AG09309 (cell line): ENCODE data around the gene HNRNPUL1.

Source experiments
- DNase-seq: peaks from one replicate; pipeline ENCODE4 v3.0.0-alpha.2; 2010; ENCODE audit warnings: low read depth
- H3K4me3 ChIP-seq: 2 replicates; pipeline ENCODE4 v1.5.1; 2011; ENCODE audit warnings: mild to moderate bottlenecking, low read depth, low read length, moderate library complexity; ENCODE audit not compliant: control insufficient read depth
- TF ChIP-seq, protein P1 (sequence below): IDR thresholded peaks from 2 replicates; pipeline ENCODE4 v1.5.1; 2011; ENCODE audit warnings: mild to moderate bottlenecking, low read depth, low read length, inconsistent platforms; ENCODE audit not compliant: insufficient read depth, control insufficient read depth; ENCODE audit errors: missing control alignments

Gene HNRNPUL1

GRCh38 chr19:41263042-41263849 lies 926 bp upstream of the HNRNPUL1 start:
- DNase-seq: peak; percentile 65
- TF ChIP-seq, protein P1, sequence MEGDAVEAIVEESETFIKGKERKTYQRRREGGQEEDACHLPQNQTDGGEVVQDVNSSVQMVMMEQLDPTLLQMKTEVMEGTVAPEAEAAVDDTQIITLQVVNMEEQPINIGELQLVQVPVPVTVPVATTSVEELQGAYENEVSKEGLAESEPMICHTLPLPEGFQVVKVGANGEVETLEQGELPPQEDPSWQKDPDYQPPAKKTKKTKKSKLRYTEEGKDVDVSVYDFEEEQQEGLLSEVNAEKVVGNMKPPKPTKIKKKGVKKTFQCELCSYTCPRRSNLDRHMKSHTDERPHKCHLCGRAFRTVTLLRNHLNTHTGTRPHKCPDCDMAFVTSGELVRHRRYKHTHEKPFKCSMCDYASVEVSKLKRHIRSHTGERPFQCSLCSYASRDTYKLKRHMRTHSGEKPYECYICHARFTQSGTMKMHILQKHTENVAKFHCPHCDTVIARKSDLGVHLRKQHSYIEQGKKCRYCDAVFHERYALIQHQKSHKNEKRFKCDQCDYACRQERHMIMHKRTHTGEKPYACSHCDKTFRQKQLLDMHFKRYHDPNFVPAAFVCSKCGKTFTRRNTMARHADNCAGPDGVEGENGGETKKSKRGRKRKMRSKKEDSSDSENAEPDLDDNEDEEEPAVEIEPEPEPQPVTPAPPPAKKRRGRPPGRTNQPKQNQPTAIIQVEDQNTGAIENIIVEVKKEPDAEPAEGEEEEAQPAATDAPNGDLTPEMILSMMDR: no peak
- H3K4me3 ChIP-seq: peak overlapping the region; percentile 53

DNA sequence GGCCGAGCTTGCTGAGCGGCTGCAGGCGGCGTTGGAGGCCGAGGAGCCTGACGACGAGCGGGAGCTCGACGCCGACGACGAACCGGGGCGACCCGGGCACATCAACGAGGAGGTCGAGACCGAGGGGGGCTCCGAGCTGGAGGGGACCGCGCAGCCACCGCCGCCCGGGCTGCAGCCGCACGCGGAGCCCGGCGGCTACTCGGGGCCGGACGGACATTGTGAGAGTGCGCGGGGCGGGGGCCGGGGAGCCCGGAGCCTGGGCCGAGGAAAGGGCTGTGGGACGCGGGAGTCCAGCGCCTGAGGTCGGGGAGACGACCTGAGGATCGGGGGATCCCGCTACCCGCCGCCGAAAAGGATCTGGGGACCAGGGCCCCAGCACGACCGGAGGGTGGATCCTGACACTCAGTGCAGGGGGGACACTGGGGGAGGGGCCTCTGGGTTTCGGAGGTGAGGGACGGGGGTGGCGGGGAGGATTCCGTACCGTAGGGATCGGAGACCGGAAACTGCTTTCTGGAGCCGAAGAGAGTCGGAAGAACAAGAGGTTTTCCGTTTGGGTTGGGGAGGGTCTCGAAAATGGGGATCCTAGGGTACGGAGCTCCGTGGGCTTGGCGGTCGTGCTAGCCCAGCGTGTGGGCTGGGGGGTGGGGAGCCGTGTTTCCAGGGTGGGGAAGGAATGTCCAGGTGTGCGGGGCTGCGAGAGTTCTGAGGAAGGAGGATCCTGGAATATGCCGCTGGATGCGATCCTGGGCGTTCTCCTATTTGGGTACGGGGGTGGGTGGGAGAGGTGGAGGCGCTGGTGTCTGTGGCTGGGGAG lies 616 bp downstream of the HNRNPUL1 start:
- TF ChIP-seq, protein P1: no peak
- H3K4me3 ChIP-seq: peak overlapping the region; percentile 94
- DNase-seq: no peak

DNA sequence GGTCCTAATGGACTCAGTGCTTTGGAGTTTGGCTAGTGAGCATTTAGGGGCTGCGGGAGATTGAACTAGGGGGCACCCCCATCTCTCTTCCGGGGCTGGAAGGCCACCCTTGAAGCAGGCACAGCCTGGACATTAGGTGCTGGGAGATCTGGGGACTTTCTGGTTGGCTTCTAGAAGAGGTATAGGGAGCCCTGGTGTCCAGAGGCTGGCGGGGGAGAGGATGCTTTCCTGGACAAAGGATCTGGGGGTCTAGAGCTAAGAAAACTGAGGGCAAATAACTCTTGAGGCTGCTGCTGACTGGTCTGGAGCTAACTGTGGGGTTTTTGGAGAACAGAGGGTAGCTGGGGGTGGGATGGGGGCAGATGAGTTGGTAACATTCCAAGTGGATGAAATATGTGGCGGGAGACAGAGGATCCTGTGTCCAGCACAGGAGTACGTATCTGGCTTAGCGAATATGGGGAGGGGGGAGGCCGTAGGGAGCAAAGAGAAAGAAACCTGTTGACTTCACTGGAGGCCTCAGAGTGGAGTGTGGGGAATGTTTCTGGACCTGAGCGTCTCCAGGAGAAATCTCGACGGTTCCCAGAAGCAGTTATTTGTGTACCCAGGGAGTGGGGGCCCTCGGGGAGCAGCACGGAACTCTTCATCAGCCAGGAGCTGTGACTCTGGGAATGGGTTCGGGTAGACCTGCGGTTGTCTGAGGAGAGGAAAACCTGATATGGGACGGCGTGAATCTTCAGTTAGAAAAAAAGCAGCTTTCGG lies 1.4 kb downstream of the HNRNPUL1 start:
- peak overlapping the region; percentile 94 for H3K4me3 ChIP-seq
- no peak for DNase-seq
- TF ChIP-seq, protein P1: no peak

- TF ChIP-seq, protein P1: no peak
- DNase-seq: no peak
- H3K4me3 ChIP-seq: no peak overlapping the region
Observed at GRCh38 chr19:41269055-41269454, 4.9 kb downstream of the HNRNPUL1 start.

GRCh38 chr19:41269571-41269970 lies 5.4 kb downstream of the HNRNPUL1 start:
- TF ChIP-seq, protein P1: no peak
- H3K4me3 ChIP-seq: no peak overlapping the region
- no peak for DNase-seq

DNA sequence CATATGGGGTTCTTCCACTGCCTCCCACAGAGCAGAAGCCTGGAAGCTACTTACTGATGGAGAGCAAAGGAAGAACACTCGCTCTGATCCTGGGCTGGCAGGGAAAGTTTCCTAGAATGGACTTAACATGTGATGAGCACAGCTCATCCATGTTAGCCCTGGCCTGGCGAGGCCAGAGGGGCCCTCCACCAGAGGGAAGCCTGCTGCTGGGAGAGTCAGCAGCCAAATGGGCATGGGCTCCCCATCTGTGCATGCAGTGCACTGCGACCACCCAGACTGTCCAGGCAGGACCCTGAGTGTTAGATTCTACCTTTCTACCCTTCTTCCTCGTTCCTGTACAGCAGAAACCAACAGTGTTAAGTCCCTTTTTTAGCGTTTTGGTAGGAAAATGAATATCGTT lies 8.9 kb downstream of the HNRNPUL1 start:
- no peak for DNase-seq
- TF ChIP-seq, protein P1: no peak
- H3K4me3 ChIP-seq: no peak overlapping the region
